DOHH2 (cell line): ENCODE measurements around the gene TOB1.

Experiments
- H3F3A ChIP-seq: fragments of 200-600 bp; sonication (generic), shearing (Covaris generic); 2 replicates; pipeline ENCODE4 v1.6.0; 2016; ENCODE audit warnings: antibody characterized with exemption, mild to moderate bottlenecking; ENCODE audit not compliant: control insufficient read depth, insufficient read depth
- H3K27ac ChIP-seq: fragments of 200-600 bp; sonication (generic); 2 replicates; pipeline ENCODE4 v1.5.1; 2014; ENCODE audit warnings: low read depth, mild to moderate bottlenecking, low read length, moderate library complexity
- H3K27me3 ChIP-seq: fragments of 200-600 bp; sonication (generic); 2 replicates; pipeline ENCODE4 v1.6.1; 2014; ENCODE audit warnings: mild to moderate bottlenecking, low read length, mixed read lengths; ENCODE audit not compliant: control insufficient read depth
- H3K36me3 ChIP-seq: fragments of 200-600 bp; sonication (generic); 2 replicates; pipeline ENCODE4 v1.6.1; 2014; ENCODE audit warnings: mild to moderate bottlenecking, low read length, moderate library complexity, mixed read lengths; ENCODE audit not compliant: control insufficient read depth
- H3K4me1 ChIP-seq: fragments of 200-600 bp; sonication (generic); 2 replicates; pipeline ENCODE4 v1.6.1; 2014; ENCODE audit warnings: mild to moderate bottlenecking, low read length, mixed read lengths; ENCODE audit not compliant: control insufficient read depth
- H3K4me2 ChIP-seq: fragments of 200-600 bp; sonication (generic); 2 replicates; pipeline ENCODE4 v1.6.0; 2014; ENCODE audit warnings: mild to moderate bottlenecking, low read length, moderate library complexity
- H3K4me3 ChIP-seq: fragments of 200-600 bp; sonication (generic); 2 replicates; pipeline ENCODE4 v1.5.1; 2014; ENCODE audit warnings: mild to moderate bottlenecking, low read length, mixed read lengths
- H3K79me2 ChIP-seq: fragments of 200-600 bp; sonication (generic); 2 replicates; pipeline ENCODE4 v1.6.1; 2014; ENCODE audit warnings: mild to moderate bottlenecking, low read length, mixed read lengths; ENCODE audit not compliant: control insufficient read depth
- H3K9me2 ChIP-seq: fragments of 200-600 bp; sonication (generic); replicated peaks from 2 replicates; pipeline ENCODE4 v1.6.1; 2014; ENCODE audit warnings: mild to moderate bottlenecking, low read length, mixed read lengths; ENCODE audit not compliant: control insufficient read depth
- H3K9me3 ChIP-seq: fragments of 200-600 bp; sonication (generic); 2 replicates; pipeline ENCODE4 v1.6.1; 2014; ENCODE audit warnings: antibody characterized with exemption, low read length, mixed read lengths; ENCODE audit not compliant: control insufficient read depth, insufficient read depth
- H4K20me1 ChIP-seq: fragments of 200-600 bp; sonication (generic); 2 replicates; pipeline ENCODE4 v1.6.0; 2014; ENCODE audit warnings: low read depth, mild to moderate bottlenecking, antibody characterized with exemption, low read length, moderate library complexity; ENCODE audit not compliant: control insufficient read depth, insufficient read depth
- EZH2phosphoT487 ChIP-seq: fragments of 200-600 bp; sonication (generic); IDR thresholded peaks from 2 replicates; pipeline ENCODE4 v1.6.1; 2017; ENCODE audit warnings: borderline replicate concordance, mild to moderate bottlenecking, antibody characterized with exemption, low read length, moderate library complexity, mixed read lengths
- TF ChIP-seq, protein P1 (sequence below): fragments of 200-600 bp; sonication (generic); IDR thresholded peaks from one replicate; pipeline ENCODE4 v1.5.1; 2014; ENCODE audit warnings: antibody characterized with exemption, mild to moderate bottlenecking, low read depth, low read length; ENCODE audit not compliant: poor library complexity, severe bottlenecking

TOB1 gene

DNA sequence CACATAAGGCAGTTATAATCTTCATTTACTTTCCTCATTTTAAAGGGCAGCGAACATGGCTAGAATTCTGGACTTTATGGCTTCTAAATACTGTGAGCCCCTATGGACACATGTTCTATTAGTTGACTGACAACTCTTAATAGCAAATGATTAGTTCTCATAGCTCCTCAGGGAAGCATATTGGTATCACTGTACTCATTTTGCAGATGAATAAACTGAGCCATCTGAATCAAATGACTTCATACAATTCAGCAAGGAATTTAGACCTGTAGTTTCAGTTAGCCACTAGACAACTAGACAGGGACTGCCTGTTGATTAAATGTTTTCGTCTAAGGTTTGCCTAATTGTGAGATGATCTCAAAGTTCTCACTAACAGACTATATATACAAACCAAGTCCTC, 9.7 kb downstream of the TOB1 start:
- no peaks in the 10 kb centered on the region for H3K9me3 ChIP-seq
- H3K4me1 ChIP-seq = peaks cover 12% of the 10 kb centered on the region
- H3K4me2 ChIP-seq = no peak overlapping the region
- H4K20me1 ChIP-seq = no peaks in the 10 kb centered on the region
- H3K4me3 ChIP-seq = no peak overlapping the region
- peaks cover 6% of the 10 kb centered on the region for H3K36me3 ChIP-seq
- H3K27me3 ChIP-seq = peaks cover 14% of the 10 kb centered on the region
- no peaks in the 10 kb centered on the region for H3K79me2 ChIP-seq
- no peaks in the 10 kb centered on the region; the same call in 1 of the 2 replicates for H3F3A ChIP-seq
- H3K27ac ChIP-seq = no peak overlapping the region
- TF ChIP-seq, protein P1, sequence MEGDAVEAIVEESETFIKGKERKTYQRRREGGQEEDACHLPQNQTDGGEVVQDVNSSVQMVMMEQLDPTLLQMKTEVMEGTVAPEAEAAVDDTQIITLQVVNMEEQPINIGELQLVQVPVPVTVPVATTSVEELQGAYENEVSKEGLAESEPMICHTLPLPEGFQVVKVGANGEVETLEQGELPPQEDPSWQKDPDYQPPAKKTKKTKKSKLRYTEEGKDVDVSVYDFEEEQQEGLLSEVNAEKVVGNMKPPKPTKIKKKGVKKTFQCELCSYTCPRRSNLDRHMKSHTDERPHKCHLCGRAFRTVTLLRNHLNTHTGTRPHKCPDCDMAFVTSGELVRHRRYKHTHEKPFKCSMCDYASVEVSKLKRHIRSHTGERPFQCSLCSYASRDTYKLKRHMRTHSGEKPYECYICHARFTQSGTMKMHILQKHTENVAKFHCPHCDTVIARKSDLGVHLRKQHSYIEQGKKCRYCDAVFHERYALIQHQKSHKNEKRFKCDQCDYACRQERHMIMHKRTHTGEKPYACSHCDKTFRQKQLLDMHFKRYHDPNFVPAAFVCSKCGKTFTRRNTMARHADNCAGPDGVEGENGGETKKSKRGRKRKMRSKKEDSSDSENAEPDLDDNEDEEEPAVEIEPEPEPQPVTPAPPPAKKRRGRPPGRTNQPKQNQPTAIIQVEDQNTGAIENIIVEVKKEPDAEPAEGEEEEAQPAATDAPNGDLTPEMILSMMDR = no peak
- TF ChIP-seq EZH2phosphoT487 = no peak
- H3K9me2 ChIP-seq = no peaks in the 10 kb centered on the region

DNA sequence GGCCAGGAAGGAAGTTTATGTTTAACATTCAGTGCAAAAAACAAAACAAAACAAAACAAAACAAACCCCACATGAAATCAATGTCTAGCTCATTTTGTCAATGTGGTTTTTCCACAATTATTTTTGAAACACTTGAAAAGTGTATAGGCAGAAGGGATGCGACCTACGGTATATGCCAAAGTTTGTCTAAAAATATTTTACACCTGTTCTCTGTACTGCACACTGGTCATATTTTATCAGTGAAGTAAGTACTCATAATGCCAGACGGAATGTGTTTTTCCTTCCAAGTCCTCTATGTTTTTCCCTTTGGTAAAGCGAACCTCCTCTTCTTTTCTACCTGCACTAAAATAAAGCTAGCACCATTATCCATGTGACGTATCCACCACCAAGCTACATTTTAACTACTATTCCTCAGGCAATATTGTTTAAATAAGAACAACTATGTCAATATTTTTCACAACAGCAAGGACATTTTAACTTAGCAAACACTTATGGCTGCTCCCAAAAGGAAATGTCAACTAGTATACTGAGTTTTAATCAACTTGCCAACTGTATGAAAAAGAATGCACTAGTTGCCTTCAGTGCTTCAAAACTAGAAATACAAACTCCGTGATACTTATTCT, 10.3 kb downstream of the TOB1 start:
- no peaks in the 10 kb centered on the region for H3F3A ChIP-seq
- no peak for TF ChIP-seq EZH2phosphoT487
- TF ChIP-seq, protein P1 = no peak
- H3K36me3 ChIP-seq = 0 out of 2 replicates have a peak, but pooled peaks cover under 1% of the 10 kb centered on the region
- no peak overlapping the region for H3K4me2 ChIP-seq
- no peaks in the 10 kb centered on the region for H4K20me1 ChIP-seq
- H3K4me1 ChIP-seq = peaks cover 12% of the 10 kb centered on the region
- H3K9me2 ChIP-seq = no peaks in the 10 kb centered on the region
- no peak overlapping the region for H3K27ac ChIP-seq
- peaks cover 14% of the 10 kb centered on the region for H3K27me3 ChIP-seq
- no peaks in the 10 kb centered on the region for H3K9me3 ChIP-seq
- H3K4me3 ChIP-seq = no peak overlapping the region
- H3K79me2 ChIP-seq = no peaks in the 10 kb centered on the region

- no peak overlapping the region for H3K4me3 ChIP-seq
- H3K27me3 ChIP-seq = peaks cover 14% of the 10 kb centered on the region
- H3K79me2 ChIP-seq = no peaks in the 10 kb centered on the region
- no peaks in the 10 kb centered on the region for H3K9me2 ChIP-seq
- H3K36me3 ChIP-seq = no peaks in the 10 kb centered on the region
- no peak overlapping the region for H3K4me2 ChIP-seq
- no peaks in the 10 kb centered on the region for H4K20me1 ChIP-seq
- no peak overlapping the region for H3K27ac ChIP-seq
- H3K4me1 ChIP-seq = peaks cover 12% of the 10 kb centered on the region
- TF ChIP-seq, protein P1 = no peak
- no peak for TF ChIP-seq EZH2phosphoT487
- no peaks in the 10 kb centered on the region for H3F3A ChIP-seq
- H3K9me3 ChIP-seq = 0 out of 2 replicates have a peak, but pooled peaks cover 2% of the 10 kb centered on the region
Observed at GRCh38 chr17:50853781-50854180, 12.4 kb downstream of the TOB1 start.
